ENCODE measurements around the gene CDKAL1.
"Not testable (repeated sequence)": the region's sequence is repeated elsewhere in the genome, so short reads cannot be mapped to it uniquely, and the experiment has no call there.

The CDKAL1 gene

DNA sequence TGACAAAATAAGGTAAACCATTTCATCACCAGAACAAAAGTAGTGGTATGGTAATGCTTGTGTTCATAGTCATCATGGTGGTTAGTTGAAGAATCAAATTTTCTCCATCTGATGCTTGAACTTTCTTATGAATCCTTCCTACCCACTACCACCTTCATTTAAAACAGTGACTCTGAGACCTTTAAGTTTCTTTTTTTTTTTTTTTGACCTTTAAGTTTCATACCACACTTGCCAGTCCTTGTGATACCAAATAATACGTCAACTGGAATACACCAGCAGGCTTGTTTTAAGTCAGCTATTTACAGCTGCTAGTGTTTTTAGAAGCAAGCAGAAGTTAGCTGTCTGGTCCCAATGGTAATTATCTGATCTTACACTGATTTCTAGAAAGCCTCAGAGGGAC is 645.9 kb downstream of the CDKAL1 start:
- Mint-ChIP-seq H3K36me3 (ENCODE audit: low read depth) (peaks cover 6% of the 10 kb centered on the region), H3K4me1 (ENCODE audit: low read depth) (no peaks in the 10 kb centered on the region), H3K27ac (no peak overlapping the region), H3K9me3 (peaks cover 8% of the 10 kb centered on the region), H3K4me3 (no peak overlapping the region), H3K27me3 (no peaks in the 10 kb centered on the region)
- intact Hi-C loops (cut with micrococcal nuclease): no loop called here

DNA sequence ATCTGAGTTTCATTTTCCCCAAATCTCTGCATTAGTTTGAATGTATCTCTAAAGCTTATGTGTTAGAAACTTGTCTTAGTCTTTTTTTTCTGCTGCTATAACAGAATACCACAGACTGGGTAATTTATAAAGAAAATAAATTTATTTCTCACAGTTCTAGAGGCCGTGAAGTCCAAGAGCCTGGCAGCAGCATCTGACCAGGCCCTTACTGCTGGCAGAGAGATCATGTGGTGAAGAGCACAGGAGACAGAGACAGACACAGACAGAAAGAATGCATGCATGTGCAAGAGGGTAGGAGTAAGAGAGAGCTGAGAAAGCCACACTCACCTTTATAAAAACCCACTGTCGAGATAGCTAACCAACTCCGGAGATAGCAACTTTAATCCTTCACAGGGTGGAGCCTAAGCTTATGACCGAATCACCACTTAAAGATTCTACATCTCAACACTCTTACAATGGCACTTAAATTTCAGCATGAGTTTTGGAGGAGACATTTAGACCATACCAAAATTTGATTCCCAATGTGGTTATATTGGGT is 646.6 kb downstream of the CDKAL1 start:
- Mint-ChIP-seq H3K27me3 (no peaks in the 10 kb centered on the region), H3K4me3 (no peak overlapping the region), H3K9me3 (peaks cover 8% of the 10 kb centered on the region), H3K36me3 (ENCODE audit: low read depth) (peaks cover 6% of the 10 kb centered on the region), H3K27ac (no peak overlapping the region), H3K4me1 (ENCODE audit: low read depth) (no peaks in the 10 kb centered on the region)
- intact Hi-C loops (cut with micrococcal nuclease): no loop called here

DNA sequence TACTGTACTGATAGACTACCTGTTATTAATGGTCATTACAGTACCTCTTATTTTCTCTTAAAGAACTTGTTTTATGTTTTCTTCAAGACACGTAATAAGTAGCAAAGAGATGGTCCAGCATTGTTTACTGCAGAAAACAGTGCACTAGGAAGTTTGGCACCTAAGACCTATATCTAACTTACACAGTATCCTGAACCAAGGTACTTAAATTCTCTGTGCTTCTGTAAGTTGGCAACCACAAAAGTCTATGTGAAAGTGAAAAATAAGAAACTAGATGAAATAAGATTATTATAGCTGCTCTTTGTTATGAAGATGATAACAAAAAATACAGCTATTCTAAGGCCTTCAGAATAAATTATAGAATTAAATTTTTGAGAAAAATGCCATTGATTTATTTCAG is 647.6 kb downstream of the CDKAL1 start:
- peaks cover 6% of the 10 kb centered on the region for H3K36me3 Mint-ChIP-seq (ENCODE audit: low read depth)
- H3K27me3 Mint-ChIP-seq: no peaks in the 10 kb centered on the region
- H3K4me1 Mint-ChIP-seq (ENCODE audit: low read depth): no peaks in the 10 kb centered on the region
- H3K27ac Mint-ChIP-seq: no peak overlapping the region
- no peak overlapping the region for H3K4me3 Mint-ChIP-seq
- H3K9me3 Mint-ChIP-seq: peaks cover 8% of the 10 kb centered on the region
- intact Hi-C loops (cut with micrococcal nuclease): no loop called here

DNA sequence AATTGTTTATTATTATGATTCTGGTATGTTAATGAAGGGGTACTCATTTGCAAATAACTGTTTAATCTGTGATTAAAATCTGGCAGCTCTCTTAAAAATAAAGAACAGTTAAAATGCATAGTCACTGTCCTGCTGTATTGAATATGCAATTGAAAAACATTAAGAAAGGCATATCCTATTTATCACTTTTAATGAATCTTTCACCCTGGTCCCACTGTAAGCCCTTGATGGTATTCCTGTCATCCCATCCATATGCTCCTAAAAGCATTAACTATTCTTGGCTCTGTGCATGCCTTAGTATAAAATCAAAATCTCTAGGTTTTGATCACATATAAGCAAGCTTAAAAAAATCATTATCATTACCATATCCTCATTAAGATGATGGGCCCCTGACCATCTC is 648.3 kb downstream of the CDKAL1 start:
- Mint-ChIP-seq H3K4me1 (ENCODE audit: low read depth) (no peaks in the 10 kb centered on the region), H3K4me3 (no peak overlapping the region), H3K27me3 (no peaks in the 10 kb centered on the region), H3K27ac (no peak overlapping the region), H3K36me3 (ENCODE audit: low read depth) (peaks cover 6% of the 10 kb centered on the region), H3K9me3 (peaks cover 8% of the 10 kb centered on the region)
- intact Hi-C loops (cut with micrococcal nuclease): no loop called here

DNA sequence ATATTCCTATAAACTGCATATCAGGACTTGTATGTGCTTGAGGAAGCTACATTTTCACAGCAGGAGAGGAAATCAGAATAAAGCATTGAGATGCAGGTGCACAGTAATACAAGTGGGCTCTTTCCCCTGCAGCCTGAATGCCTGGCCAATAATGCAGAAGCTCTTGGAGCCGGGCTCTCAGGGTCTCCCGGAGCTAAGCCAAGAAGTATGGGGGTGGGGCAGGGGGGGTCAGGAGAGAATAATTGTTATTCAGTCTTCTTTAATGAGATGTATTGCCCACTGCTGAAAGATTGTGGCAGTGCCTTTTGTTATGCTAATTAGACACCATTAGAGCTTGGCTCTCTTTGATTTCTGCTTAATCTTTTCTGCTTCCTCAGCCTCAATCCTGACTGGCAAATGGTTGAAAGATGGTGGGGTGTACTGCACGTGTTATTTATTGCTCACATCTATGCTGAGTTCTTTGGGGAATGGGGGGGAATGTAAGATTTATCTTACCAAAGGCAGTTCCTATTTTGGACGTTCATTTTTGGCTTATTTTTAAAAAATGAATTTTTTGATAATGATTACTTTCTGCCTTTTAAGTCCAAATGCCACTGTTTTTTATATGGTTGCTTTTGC is 651.7 kb downstream of the CDKAL1 start:
- Mint-ChIP-seq H3K27ac (no peak overlapping the region), H3K9me3 (peaks cover 3% of the 10 kb centered on the region), H3K4me1 (ENCODE audit: low read depth) (peaks cover 1% of the 10 kb centered on the region), H3K27me3 (no peaks in the 10 kb centered on the region), H3K4me3 (no peak overlapping the region), H3K36me3 (ENCODE audit: low read depth) (peaks cover 2% of the 10 kb centered on the region)
- intact Hi-C loops (cut with micrococcal nuclease): no loop called here

DNA sequence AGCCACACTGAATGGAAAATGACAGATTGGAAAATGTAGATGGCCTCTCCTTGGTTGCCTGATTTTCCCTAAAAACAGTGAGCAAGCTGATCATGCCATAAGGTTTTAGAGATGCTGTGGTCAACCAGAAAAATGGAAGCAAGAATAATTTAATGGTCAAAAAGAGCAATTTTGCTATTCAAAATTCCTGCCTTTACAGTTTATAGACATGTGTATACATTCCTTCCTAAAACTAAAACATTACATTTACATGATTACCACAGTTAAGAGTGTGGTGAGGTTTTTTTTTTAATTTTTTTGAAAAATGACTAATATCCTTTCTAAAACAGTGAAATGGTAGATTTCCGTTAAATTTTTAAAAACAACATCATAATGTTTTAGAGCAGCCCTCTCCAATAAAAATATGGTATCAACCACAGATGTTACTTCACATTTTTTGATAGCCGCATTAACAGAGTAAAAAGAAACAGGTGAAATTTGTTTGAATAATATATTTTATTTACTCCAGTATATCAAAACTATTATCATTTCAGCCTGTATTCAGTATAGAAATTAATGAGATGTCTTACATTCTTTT is 652.3 kb downstream of the CDKAL1 start:
- Mint-ChIP-seq H3K27me3 (no peaks in the 10 kb centered on the region), H3K4me1 (ENCODE audit: low read depth) (peaks cover 7% of the 10 kb centered on the region), H3K27ac (no peak overlapping the region), H3K9me3 (no peaks in the 10 kb centered on the region), H3K4me3 (no peak overlapping the region), H3K36me3 (ENCODE audit: low read depth) (no peaks in the 10 kb centered on the region)
- intact Hi-C loops (cut with micrococcal nuclease): no loop called here

DNA sequence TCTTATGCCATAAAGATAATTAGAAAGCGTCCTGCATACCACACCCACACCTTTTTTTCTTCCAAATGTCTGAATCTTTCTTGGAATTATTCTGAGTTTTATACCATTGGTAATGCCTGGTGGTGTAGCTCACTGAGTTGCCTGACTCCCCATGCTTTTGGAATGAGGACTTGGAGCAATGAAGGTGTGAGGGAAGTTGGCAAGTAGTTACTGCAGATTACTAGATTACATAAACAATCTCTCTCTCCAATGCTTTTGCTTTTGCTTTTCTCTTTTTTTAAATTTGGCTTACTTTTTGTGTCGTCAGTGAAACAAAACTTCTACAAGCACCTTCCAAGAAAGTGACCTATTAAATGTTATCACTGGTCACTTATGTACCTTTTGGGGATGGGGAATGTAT is 653.2 kb downstream of the CDKAL1 start:
- Mint-ChIP-seq H3K27me3 (no peaks in the 10 kb centered on the region), H3K4me1 (ENCODE audit: low read depth) (peaks cover 7% of the 10 kb centered on the region), H3K36me3 (ENCODE audit: low read depth) (no peaks in the 10 kb centered on the region), H3K27ac (no peak overlapping the region), H3K4me3 (no peak overlapping the region), H3K9me3 (no peaks in the 10 kb centered on the region)
- intact Hi-C loops (cut with micrococcal nuclease): no loop called here

DNA sequence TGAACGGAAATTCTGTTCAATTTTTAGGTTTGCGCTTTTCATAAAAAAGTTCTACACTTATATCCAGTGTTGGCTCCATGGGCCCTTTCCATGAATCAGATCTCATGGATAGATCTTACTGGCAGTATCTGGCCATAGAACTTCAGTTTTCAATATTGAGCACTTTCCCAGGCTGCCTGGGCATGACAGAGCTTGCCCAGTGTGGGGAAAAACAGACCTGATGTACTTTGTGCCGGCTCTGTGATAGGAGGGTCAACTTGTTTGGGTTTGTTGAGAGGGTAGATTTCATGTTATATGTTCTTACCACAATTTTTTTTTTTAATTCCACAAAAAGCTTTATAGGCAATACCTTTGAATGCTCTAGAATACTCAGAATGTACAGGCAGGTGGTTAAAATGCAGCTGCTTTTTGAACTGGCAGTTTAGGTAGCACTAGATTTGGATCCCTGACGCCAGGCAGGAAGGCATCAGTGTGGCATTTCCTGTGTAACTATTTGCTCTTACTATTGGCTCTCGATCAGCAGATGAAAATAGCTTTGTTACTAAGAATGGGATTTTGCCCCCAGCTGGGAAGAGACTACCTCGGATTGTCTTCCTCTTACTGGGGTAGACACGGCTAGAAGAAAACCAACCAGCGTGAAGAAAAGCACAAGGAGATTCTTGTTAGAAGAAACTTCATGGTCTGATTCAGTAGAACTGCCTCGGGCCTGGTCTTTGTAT is 654.4 kb downstream of the CDKAL1 start:
- H3K4me1 Mint-ChIP-seq (ENCODE audit: low read depth): peaks cover 7% of the 10 kb centered on the region
- H3K9me3 Mint-ChIP-seq: peaks cover 1% of the 10 kb centered on the region
- no peak overlapping the region for H3K4me3 Mint-ChIP-seq
- H3K27ac Mint-ChIP-seq: no peak overlapping the region
- H3K27me3 Mint-ChIP-seq: no peaks in the 10 kb centered on the region
- no peaks in the 10 kb centered on the region for H3K36me3 Mint-ChIP-seq (ENCODE audit: low read depth)
- intact Hi-C loops (cut with micrococcal nuclease): no loop called here

DNA sequence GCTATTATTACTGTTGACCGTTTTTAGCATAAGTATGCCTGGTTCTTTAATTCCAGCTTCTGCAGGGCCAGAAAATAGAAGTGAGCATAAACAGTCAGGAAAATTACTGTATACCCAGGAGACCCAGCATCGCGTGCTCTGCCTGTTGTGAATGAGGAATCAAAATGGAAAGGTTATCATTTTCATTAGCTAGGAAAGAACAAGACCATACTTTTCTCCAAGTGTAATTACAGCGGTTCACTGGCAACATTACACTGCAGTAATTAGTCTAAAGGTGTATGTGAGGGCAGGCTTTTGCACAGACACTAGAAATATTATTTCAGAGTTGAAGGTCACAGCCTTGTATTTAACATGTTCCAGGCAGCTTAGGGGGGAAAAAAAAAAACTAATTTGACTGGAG is 655.5 kb downstream of the CDKAL1 start:
- no peak overlapping the region for H3K27ac Mint-ChIP-seq
- peaks cover 7% of the 10 kb centered on the region for H3K4me1 Mint-ChIP-seq (ENCODE audit: low read depth)
- H3K27me3 Mint-ChIP-seq: no peaks in the 10 kb centered on the region
- H3K4me3 Mint-ChIP-seq: no peak overlapping the region
- intact Hi-C loops (cut with micrococcal nuclease): no loop called here
- no peaks in the 10 kb centered on the region for H3K36me3 Mint-ChIP-seq (ENCODE audit: low read depth)
- H3K9me3 Mint-ChIP-seq: peaks cover 5% of the 10 kb centered on the region

DNA sequence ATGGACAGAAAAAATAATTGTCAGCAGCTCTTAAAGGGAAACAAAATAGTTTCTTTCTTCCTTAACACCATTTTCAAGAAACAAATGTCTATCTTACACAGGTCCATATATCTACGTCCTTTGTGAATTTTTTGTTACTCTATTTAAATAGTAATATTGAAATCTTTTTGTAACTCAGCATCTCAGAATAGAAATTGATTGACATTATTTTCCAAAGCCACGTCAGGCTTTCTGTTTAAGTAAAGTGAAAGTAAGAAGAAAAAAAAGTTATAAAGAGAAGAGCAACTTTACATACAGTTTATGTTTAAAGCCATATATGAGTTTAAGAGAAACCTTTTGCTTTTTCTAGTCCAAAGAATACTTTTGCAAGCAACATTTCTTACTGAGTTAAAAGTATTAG is 656.4 kb downstream of the CDKAL1 start:
- H3K27ac Mint-ChIP-seq: no peak overlapping the region
- H3K9me3 Mint-ChIP-seq: peaks cover 5% of the 10 kb centered on the region
- no peaks in the 10 kb centered on the region for H3K36me3 Mint-ChIP-seq (ENCODE audit: low read depth)
- H3K4me1 Mint-ChIP-seq (ENCODE audit: low read depth): peaks cover 7% of the 10 kb centered on the region
- intact Hi-C loops (cut with micrococcal nuclease): no loop called here
- no peaks in the 10 kb centered on the region for H3K27me3 Mint-ChIP-seq
- H3K4me3 Mint-ChIP-seq: no peak overlapping the region

DNA sequence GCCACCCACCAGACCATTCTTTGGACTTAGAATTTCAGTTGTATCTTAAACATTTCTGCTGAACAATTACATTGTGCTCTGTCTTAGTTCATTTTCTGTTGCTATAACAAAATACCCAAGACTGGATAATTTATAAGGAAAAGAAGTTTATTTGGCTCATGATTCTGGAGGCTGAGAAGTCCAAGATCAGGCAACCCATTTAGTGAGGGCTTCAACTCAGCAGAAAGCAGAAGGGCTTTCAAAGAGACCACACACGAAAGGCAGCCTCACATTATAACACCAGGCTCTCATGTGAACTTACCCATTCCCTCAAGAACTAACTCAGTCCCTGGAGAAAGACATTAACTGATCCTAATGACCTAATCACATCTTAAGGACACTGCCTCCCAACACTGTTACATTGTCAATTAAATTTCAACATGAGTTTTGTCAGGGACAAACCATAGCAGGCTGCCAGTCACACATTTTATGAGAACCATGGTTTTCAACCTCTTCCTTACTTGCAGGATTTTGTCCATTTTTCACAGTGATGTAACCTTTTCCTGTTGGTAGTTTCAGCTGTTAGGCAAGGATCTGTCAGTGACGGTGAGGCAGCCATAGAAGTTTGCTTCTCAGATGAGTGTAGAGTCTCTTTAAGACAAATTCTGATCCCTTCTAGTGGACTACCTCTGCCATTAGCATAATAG is 659.7 kb downstream of the CDKAL1 start:
- Mint-ChIP-seq H3K27ac (no peak overlapping the region), H3K4me1 (ENCODE audit: low read depth) (peaks cover 7% of the 10 kb centered on the region), H3K9me3 (peaks cover 5% of the 10 kb centered on the region), H3K36me3 (ENCODE audit: low read depth) (peaks cover 4% of the 10 kb centered on the region), H3K4me3 (no peak overlapping the region), H3K27me3 (no peaks in the 10 kb centered on the region)
- intact Hi-C loops (cut with micrococcal nuclease): no loop called here

DNA sequence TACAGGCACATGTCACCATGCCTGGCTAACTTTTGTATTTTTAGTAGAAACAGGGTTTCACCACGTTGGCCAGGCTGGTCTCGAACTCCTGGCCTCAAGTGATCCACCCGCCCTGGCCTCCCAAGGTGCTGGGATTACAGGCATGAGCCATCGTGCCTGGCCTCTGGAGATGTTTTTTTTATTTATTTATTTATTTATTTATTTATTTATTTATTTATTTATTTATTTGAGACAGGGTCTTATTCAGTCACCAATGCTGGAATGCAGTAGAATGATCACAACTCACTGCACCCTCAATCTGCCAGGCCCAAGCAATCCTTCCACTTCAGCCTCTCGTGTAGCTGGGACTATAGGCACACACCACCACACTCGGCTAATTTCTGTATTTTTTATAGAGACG is 661.0 kb downstream of the CDKAL1 start:
- H3K27ac Mint-ChIP-seq; H3K4me3 Mint-ChIP-seq; H3K4me1 Mint-ChIP-seq (ENCODE audit: low read depth); H3K27me3 Mint-ChIP-seq; intact Hi-C loops (cut with micrococcal nuclease); H3K9me3 Mint-ChIP-seq: not testable (repeated sequence)
- peaks cover 14% of the 10 kb centered on the region for H3K36me3 Mint-ChIP-seq (ENCODE audit: low read depth)

DNA sequence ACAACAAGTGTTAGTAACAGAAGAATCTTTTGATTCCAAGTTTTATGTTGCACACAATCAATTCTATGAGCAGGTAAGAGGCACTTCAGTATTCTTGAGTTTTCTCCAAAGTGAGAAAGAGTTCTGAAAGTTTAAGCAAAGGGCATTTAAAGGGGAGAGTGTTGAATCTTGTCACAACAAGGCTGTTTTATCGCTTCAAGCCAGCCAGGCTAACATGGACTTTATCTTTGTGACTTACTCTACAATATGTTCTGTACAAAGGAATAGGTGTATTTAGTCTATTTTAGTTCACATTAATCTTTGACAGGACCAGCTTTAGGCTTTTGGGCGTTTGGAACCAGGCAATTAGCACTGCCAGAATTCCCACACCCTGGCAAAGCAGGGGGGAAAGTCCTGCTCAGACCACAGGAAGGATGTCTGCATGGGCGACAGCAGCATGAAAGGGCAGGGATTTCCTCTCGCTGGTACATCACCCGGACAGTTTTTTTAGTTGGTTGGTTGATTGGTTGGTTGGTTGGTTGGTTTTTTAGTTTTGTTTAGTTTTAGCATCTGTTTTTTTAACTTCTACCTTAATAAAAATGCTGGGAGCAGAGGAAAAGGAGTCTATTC is 663.9 kb downstream of the CDKAL1 start:
- H3K27ac Mint-ChIP-seq: no peak overlapping the region
- no peak overlapping the region for H3K4me3 Mint-ChIP-seq
- intact Hi-C loops (cut with micrococcal nuclease): no loop called here
- peaks cover 5% of the 10 kb centered on the region for H3K9me3 Mint-ChIP-seq
- peaks cover 14% of the 10 kb centered on the region for H3K36me3 Mint-ChIP-seq (ENCODE audit: low read depth)
- H3K27me3 Mint-ChIP-seq: no peaks in the 10 kb centered on the region
- no peaks in the 10 kb centered on the region for H3K4me1 Mint-ChIP-seq (ENCODE audit: low read depth)

DNA sequence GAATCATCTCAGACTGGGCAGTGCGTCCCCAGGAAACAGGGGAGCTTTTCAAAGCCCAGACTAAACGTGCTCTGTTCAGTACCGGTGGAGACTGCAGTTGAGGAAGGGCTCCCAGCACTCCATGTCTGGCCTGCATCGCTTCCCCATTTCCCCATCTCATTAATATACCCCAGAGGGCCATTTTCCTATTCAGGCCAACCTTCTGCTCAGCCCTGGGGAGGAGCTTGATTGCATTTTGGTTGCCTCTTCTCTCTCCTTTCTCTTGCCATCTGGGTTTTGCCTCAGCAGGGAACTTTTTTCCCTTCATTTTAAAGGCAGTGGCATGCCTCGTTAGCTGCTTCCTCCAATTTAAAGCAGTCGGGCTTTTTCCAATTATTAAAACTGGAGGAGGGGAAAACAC is 665.0 kb downstream of the CDKAL1 start:
- H3K27ac Mint-ChIP-seq: no peak overlapping the region
- no peaks in the 10 kb centered on the region for H3K27me3 Mint-ChIP-seq
- H3K36me3 Mint-ChIP-seq (ENCODE audit: low read depth): peaks cover 14% of the 10 kb centered on the region
- no peak overlapping the region for H3K4me3 Mint-ChIP-seq
- no peaks in the 10 kb centered on the region for H3K9me3 Mint-ChIP-seq
- no peaks in the 10 kb centered on the region for H3K4me1 Mint-ChIP-seq (ENCODE audit: low read depth)
- intact Hi-C loops (cut with micrococcal nuclease): no loop called here

All from dendritic cell treated with granulocyte-macrophage colony-stimulating factor and Interleukin-4, amounts not matched to agents 40 ng/mL and 50 ng/mL, for 4 days (primary cell).